ENCODE results near the gene EN2. TPM values are rescaled to one million over a fixed set of nuclear protein-coding genes. Genes with fewer than 3 reads are reported as not detected.

The EN2 gene
- total and polyA plus RNA-seq, 4 donors = 0.02 to 0.06 (median 0.04) TPM; not detected in 1

GRCh38 chr7:155425011-155425340 is 33.0 kb upstream of the EN2 start:
- H3K4me1 ChIP-seq (ENCODE audit: control insufficient read depth in 5 of 5, insufficient read depth in 5 of 5, low read length in 5 of 5) = no peaks in the 10 kb centered on the region
- 88 to 92% methylated on average over 7 of the region's 7 CpGs for WGBS, 2 donors
- no peak overlapping the region for H3K9ac ChIP-seq (ENCODE audit: insufficient read depth in 1 of 2, low read length in 2 of 2)
- H3K9me3 ChIP-seq (ENCODE audit: control insufficient read depth in 4 of 4, insufficient read depth in 3 of 4, low read length in 3 of 4) = peaks cover 0 to 8% (median 0%) of the 10 kb centered on the region in 4 donors
- DNase-seq (no peak), ATAC-seq (ENCODE audit: insufficient read depth, low FRiP score) (no peak)
- peaks cover 4 to 18% (median 6%) of the 10 kb centered on the region in 3 donors for H3K27me3 ChIP-seq (ENCODE audit: control insufficient read depth in 3 of 3, insufficient read depth in 3 of 3, low read length in 2 of 3)
- H3K36me3 ChIP-seq (ENCODE audit: control insufficient read depth in 4 of 4, insufficient read depth in 4 of 4, low read length in 4 of 4) = no peaks in the 10 kb centered on the region
- no peak overlapping the region for H3K4me3 ChIP-seq
- no peak overlapping the region for H3K27ac ChIP-seq (ENCODE audit: low read depth in 1 of 2, low read length in 1 of 2)
- no peak for TF ChIP-seq CTCF (IDR thresholded peaks at IDR 0.05; ENCODE audit: control extremely low read depth, extremely low read depth)

DNA sequence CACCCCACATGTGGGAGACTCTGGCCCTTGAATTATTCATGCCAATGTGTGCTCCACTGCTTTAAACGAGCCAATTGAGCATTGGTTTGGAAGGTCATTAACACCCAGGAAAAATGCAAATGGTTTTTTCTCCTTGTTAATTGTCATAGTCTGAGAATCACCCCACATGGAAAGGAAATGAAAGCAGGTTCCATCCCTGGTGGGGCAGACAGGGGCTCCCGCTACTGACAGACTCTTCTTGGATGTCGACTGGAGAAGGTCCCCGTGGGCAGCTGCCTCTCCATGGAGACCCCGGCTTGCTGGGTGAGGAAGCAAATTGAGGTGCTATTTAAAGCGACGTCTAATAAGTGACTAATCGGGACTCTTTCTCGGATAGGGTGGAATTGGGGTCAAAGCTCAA is 32.0 kb upstream of the EN2 start:
- Histone ChIP-seq H3K27ac (ENCODE audit: low read depth in 1 of 2, low read length in 1 of 2) (no peak overlapping the region), H3K4me1 (ENCODE audit: control insufficient read depth in 5 of 5, insufficient read depth in 5 of 5, low read length in 5 of 5) (no peaks in the 10 kb centered on the region), H3K9ac (ENCODE audit: insufficient read depth in 1 of 2, low read length in 2 of 2) (no peak overlapping the region), H3K4me3 (no peak overlapping the region), H3K36me3 (ENCODE audit: control insufficient read depth in 4 of 4, insufficient read depth in 4 of 4, low read length in 4 of 4) (no peaks in the 10 kb centered on the region), H3K27me3 (ENCODE audit: control insufficient read depth in 3 of 3, insufficient read depth in 3 of 3, low read length in 2 of 3) (peaks cover 4 to 16% (median 6%) of the 10 kb centered on the region in 3 donors), H3K9me3 (ENCODE audit: control insufficient read depth in 4 of 4, insufficient read depth in 3 of 4, low read length in 3 of 4) (peaks cover 0 to 8% (median 0%) of the 10 kb centered on the region in 4 donors)
- DNase-seq (no peak), ATAC-seq (ENCODE audit: insufficient read depth, low FRiP score) (no peak)
- TF ChIP-seq CTCF (IDR thresholded peaks at IDR 0.05; ENCODE audit: control extremely low read depth, extremely low read depth) = no peak
- 72 to 85% methylated on average over 9 of the region's 9 CpGs for WGBS, 2 donors

GRCh38 chr7:155426543-155427410 is 31.2 kb upstream of the EN2 start:
- no peak for TF ChIP-seq CTCF (IDR thresholded peaks at IDR 0.05; ENCODE audit: control extremely low read depth, extremely low read depth)
- Histone ChIP-seq H3K4me3 (no peak overlapping the region), H3K36me3 (ENCODE audit: control insufficient read depth in 4 of 4, insufficient read depth in 4 of 4, low read length in 4 of 4) (no peaks in the 10 kb centered on the region), H3K27me3 (ENCODE audit: control insufficient read depth in 3 of 3, insufficient read depth in 3 of 3, low read length in 2 of 3) (peaks cover 4 to 18% (median 6%) of the 10 kb centered on the region in 3 donors), H3K9me3 (ENCODE audit: control insufficient read depth in 4 of 4, insufficient read depth in 3 of 4, low read length in 3 of 4) (peaks cover 0 to 8% (median 0%) of the 10 kb centered on the region in 4 donors), H3K9ac (ENCODE audit: insufficient read depth in 1 of 2, low read length in 2 of 2) (no peak overlapping the region), H3K4me1 (ENCODE audit: control insufficient read depth in 5 of 5, insufficient read depth in 5 of 5, low read length in 5 of 5) (no peaks in the 10 kb centered on the region), H3K27ac (ENCODE audit: low read depth in 1 of 2, low read length in 1 of 2) (no peak overlapping the region)
- ATAC-seq (ENCODE audit: insufficient read depth, low FRiP score) = no peak
- no peak for DNase-seq
- WGBS, 2 donors = 73 to 80% methylated on average over 20 of the region's 20 CpGs
